Breast epithelium (tissue), 4 donors: ENCODE measurements around the gene GPAM. TPM values are rescaled to one million over a fixed set of nuclear protein-coding genes. Genes with fewer than 3 reads are reported as not detected.

Experiments used
- DNase-seq, 2 donors: peaks; one replicate each; pipeline ENCODE4 v3.0.0-alpha.2; 2019; ENCODE audit warnings: low spot score in 2 of 2
- H3K27ac ChIP-seq, 2 donors: fragments of 200-600 bp; sonication (generic) in 1 of 2; one replicate each; pipeline ENCODE4 v1.5.1; 2016 to 2019; ENCODE audit warnings: mild to moderate bottlenecking in 1 of 2
- H3K27me3 ChIP-seq, 2 donors: fragments of 200-600 bp; sonication (generic) in 1 of 2; one replicate each; pipeline versions ENCODE4 v1.5.1 to v1.6.0; 2017 to 2019; ENCODE audit warnings: control low read depth in 1 of 2, mild to moderate bottlenecking in 1 of 2
- H3K36me3 ChIP-seq: fragments of 200-600 bp; one replicate; pipeline ENCODE4 v1.5.1; 2019
- H3K4me1 ChIP-seq, 2 donors: fragments of 200-600 bp; sonication (generic); one replicate each; pipeline ENCODE4 v1.5.1; 2016 to 2019; ENCODE audit warnings: control low read depth in 1 of 2
- H3K4me3 ChIP-seq, 3 donors: fragments of 200-600 bp; sonication (generic); 1 replicate in 2 of 3; 2 replicates in 1 of 3; pipeline ENCODE4 v1.5.1; 2016 to 2019; ENCODE audit warnings: mild to moderate bottlenecking in 3 of 3, moderate library complexity in 2 of 3
- H3K9me3 ChIP-seq, 2 donors: fragments of 200-600 bp; sonication (generic) in 1 of 2; one replicate each; pipeline ENCODE4 v1.5.1; 2016 to 2019; ENCODE audit warnings: control low read depth in 1 of 2
- POLR2A ChIP-seq: fragments of 450-650 bp; IDR thresholded peaks from one replicate; pipeline ENCODE4 v1.6.1; 2016; ENCODE audit warnings: antibody characterized with exemption, mild to moderate bottlenecking, moderate library complexity
- POLR2AphosphoS5 ChIP-seq, 3 donors: sonication (generic); formaldehyde crosslinking; IDR thresholded peaks; one replicate each; pipeline ENCODE4 v1.6.1; 2017; ENCODE audit warnings: antibody characterized with exemption in 3 of 3
- intact Hi-C: fragments of 100-400 bp; cut with DNase I; formaldehyde crosslinking; loops from one replicate; pipeline ENCODE4 v1.15.1; 2023; ENCODE audit warnings: low total_unique reads
- total RNA-seq, 3 donors: library from RNA; depleted of rRNA; stranded (reverse); fragments of >200 nt; gene quantifications; one replicate each; pipeline ENCODE4 v1.1.0, GENCODE V29; 2016
- TF ChIP-seq, protein P1 (sequence below), 3 donors: fragments of 450-650 bp; IDR thresholded peaks; one replicate each; pipeline ENCODE4 v1.5.1; 2016 to 2017; ENCODE audit warnings: antibody characterized with exemption in 3 of 3, mild to moderate bottlenecking in 3 of 3, moderate library complexity in 3 of 3

The GPAM gene
- total RNA-seq, 3 donors from 2014 or later = 13.4 to 462 (median 26.3) TPM

DNA sequence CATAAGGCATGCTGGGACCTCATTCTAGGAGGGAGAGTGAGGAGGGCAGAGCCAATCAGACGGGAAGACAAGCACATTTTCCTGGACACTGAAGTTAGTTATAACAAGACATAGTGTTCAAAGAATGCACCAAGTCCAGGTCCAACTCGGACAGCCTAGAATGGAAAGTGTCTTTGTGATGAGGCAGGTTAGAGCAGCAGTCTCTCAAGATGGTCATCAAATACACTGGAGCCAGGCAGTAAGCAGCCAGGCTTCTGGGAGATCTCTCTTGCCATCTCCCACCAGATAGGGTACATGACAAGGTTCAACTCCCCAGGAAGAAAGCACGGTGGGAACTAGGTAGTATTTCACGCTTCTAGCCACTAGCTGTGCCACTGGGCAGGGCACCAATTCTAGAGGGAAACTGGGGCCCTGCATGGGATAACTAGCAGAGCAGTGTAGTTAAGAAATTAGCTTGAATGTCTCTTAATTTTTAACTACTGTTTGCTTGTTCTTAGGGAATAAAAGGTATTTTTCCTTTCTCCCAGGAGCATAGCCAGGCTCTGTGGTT lies 7.6 kb upstream of the GPAM start:
- DNase-seq = no peak
- TF ChIP-seq, protein P1, sequence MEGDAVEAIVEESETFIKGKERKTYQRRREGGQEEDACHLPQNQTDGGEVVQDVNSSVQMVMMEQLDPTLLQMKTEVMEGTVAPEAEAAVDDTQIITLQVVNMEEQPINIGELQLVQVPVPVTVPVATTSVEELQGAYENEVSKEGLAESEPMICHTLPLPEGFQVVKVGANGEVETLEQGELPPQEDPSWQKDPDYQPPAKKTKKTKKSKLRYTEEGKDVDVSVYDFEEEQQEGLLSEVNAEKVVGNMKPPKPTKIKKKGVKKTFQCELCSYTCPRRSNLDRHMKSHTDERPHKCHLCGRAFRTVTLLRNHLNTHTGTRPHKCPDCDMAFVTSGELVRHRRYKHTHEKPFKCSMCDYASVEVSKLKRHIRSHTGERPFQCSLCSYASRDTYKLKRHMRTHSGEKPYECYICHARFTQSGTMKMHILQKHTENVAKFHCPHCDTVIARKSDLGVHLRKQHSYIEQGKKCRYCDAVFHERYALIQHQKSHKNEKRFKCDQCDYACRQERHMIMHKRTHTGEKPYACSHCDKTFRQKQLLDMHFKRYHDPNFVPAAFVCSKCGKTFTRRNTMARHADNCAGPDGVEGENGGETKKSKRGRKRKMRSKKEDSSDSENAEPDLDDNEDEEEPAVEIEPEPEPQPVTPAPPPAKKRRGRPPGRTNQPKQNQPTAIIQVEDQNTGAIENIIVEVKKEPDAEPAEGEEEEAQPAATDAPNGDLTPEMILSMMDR (IDR thresholded peaks at IDR 0.05) = no peak
- TF ChIP-seq POLR2AphosphoS5 (IDR thresholded peaks at IDR 0.05) = no peak
- no peak for TF ChIP-seq POLR2A
- intact Hi-C loops = no loop called here
- H3K4me3 ChIP-seq = no peak overlapping the region
- H3K4me1 ChIP-seq = no peaks in the 10 kb centered on the region
- H3K9me3 ChIP-seq = no peaks in the 10 kb centered on the region
- H3K36me3 ChIP-seq = no peaks in the 10 kb centered on the region
- H3K27me3 ChIP-seq = no peaks in the 10 kb centered on the region
- H3K27ac ChIP-seq = no peak overlapping the region

DNA sequence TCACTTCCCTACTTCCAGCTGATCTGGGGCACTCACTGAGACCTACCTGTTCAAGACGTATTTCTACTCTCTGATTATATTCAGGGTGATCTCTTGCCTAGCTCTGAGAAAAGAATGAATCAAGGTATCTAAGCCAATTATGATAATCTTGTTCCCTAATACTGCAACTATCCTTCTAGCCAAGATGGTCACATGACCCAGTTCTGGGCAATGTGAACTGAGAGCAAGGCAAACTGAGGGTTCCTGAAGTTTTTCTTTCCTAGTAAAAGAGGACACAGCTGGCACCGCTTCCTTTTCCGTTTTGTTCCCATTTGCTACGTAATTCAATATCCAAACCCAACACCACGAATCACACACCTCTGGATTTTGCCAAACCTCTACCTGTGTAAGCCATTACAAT lies 5.9 kb upstream of the GPAM start:
- no peak for DNase-seq
- H3K4me1 ChIP-seq = no peaks in the 10 kb centered on the region
- no peak overlapping the region for H3K4me3 ChIP-seq
- no peak overlapping the region for H3K27ac ChIP-seq
- no peaks in the 10 kb centered on the region for H3K36me3 ChIP-seq
- TF ChIP-seq POLR2AphosphoS5 (IDR thresholded peaks at IDR 0.05) (no peak), POLR2A (no peak)
- TF ChIP-seq, protein P1 (IDR thresholded peaks at IDR 0.05) = no peak
- H3K9me3 ChIP-seq = no peaks in the 10 kb centered on the region
- intact Hi-C loops = no loop called here
- H3K27me3 ChIP-seq = no peaks in the 10 kb centered on the region

DNA sequence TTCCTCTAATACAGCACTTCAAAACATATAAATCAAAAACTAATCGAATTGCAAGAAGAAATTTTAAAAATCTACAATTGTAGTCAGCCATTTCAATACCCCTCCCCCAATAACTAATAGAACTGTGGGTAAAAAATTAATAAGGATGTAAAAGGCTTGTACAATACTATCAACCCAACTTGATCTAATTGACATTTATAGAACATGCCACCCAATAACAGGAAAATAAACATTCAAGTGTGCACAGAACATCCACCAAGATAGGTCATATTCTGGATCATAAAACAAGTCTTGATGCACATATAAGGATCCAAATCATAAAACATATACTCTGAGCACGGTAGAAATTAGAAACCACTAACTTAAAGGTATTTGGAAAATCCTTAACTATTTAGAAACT lies 4.0 kb upstream of the GPAM start:
- TF ChIP-seq POLR2AphosphoS5 (IDR thresholded peaks at IDR 0.05) = no peak
- TF ChIP-seq, protein P1 (IDR thresholded peaks at IDR 0.05) = no peak
- no peak for TF ChIP-seq POLR2A
- H3K4me3 ChIP-seq = no peak overlapping the region
- DNase-seq = no peak
- H3K36me3 ChIP-seq = no peaks in the 10 kb centered on the region
- no peaks in the 10 kb centered on the region for H3K27me3 ChIP-seq
- H3K4me1 ChIP-seq = peaks cover 0 to 5% of the 10 kb centered on the region in 2 donors
- intact Hi-C loops = loop anchor here (2.0 kb wide), 1 partner anchor 43 kb away; no protein-coding TSS in a partner anchor
- H3K9me3 ChIP-seq = no peaks in the 10 kb centered on the region
- no peak overlapping the region for H3K27ac ChIP-seq

DNA sequence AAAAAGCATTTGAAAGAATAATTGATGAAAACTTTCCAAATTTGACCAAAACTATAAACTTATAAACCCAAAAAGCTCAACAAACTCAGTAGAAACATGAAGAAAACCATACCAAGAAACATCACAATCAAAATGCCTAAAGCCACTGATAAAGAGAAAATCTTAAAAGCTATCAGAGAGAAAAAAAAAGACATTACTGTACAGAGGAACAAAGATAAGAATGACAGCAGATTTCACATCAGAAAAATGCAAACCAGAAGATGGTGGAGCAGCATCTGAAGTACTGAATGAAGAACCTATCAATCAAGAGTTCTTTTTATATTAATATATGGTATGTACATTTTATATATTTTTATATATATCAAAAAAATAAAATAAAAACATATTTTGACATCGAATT lies 2.4 kb upstream of the GPAM start:
- H3K4me1 ChIP-seq = peaks cover 0 to 5% of the 10 kb centered on the region in 2 donors
- no peak for TF ChIP-seq POLR2AphosphoS5 (IDR thresholded peaks at IDR 0.05)
- TF ChIP-seq, protein P1 (IDR thresholded peaks at IDR 0.05) = no peak
- no peak for TF ChIP-seq POLR2A
- intact Hi-C loops = loop anchor here (2.0 kb wide), 1 partner anchor 45 kb away; no protein-coding TSS in a partner anchor
- H3K36me3 ChIP-seq = no peaks in the 10 kb centered on the region
- no peak for DNase-seq
- no peak overlapping the region for H3K27ac ChIP-seq
- no peaks in the 10 kb centered on the region for H3K9me3 ChIP-seq
- H3K4me3 ChIP-seq = no peak overlapping the region
- H3K27me3 ChIP-seq = no peaks in the 10 kb centered on the region

DNA sequence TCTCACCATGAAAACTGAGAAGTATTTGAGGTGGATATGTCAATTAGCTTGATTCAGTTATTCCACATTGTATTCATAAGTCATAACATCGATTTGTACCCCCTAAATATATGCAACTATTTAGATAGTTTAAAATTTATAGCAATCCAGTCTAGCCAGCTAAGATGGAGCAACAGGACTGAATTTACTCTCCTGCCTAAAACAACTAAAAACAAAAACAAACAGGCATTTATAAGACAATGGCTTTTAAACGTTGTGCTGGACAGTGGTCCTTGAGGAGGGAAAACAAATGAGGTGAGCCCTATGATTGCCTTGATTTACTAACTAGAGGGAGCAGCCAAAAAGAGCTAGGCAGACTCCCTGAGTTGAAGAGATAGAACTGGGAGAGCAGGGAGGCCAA lies 814 bp upstream of the GPAM start:
- Histone ChIP-seq H3K4me3 (peak overlapping the region; percentile 77 to 92 (median 79)), H3K9me3 (no peaks in the 10 kb centered on the region), H3K27me3 (no peaks in the 10 kb centered on the region), H3K36me3 (peaks cover under 1% of the 10 kb centered on the region), H3K4me1 (peaks cover 0 to 5% of the 10 kb centered on the region in 2 donors), H3K27ac (peak overlapping the region in 1 of 2 donors; percentile 83)
- intact Hi-C loops = no loop called here
- TF ChIP-seq POLR2AphosphoS5 (IDR thresholded peaks at IDR 0.05) (no peak), POLR2A (no peak)
- TF ChIP-seq, protein P1 (IDR thresholded peaks at IDR 0.05) = no peak
- DNase-seq = no peak
